GM12873 (cell line): Measurements from ENCODE around the gene GALNTL6.

Experiments used
- TF ChIP-seq, protein P1 (sequence below): IDR thresholded peaks from 2 replicates; pipeline ENCODE4 v1.5.1; 2012; ENCODE audit warnings: low read depth, mild to moderate bottlenecking, moderate library complexity, low read length, control low read depth; ENCODE audit not compliant: insufficient read depth; ENCODE audit errors: missing control alignments

The GALNTL6 gene

GRCh38 chr4:172055498-172055897 is 242.3 kb downstream of the GALNTL6 start:
- TF ChIP-seq, protein P1, sequence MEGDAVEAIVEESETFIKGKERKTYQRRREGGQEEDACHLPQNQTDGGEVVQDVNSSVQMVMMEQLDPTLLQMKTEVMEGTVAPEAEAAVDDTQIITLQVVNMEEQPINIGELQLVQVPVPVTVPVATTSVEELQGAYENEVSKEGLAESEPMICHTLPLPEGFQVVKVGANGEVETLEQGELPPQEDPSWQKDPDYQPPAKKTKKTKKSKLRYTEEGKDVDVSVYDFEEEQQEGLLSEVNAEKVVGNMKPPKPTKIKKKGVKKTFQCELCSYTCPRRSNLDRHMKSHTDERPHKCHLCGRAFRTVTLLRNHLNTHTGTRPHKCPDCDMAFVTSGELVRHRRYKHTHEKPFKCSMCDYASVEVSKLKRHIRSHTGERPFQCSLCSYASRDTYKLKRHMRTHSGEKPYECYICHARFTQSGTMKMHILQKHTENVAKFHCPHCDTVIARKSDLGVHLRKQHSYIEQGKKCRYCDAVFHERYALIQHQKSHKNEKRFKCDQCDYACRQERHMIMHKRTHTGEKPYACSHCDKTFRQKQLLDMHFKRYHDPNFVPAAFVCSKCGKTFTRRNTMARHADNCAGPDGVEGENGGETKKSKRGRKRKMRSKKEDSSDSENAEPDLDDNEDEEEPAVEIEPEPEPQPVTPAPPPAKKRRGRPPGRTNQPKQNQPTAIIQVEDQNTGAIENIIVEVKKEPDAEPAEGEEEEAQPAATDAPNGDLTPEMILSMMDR: no peak

GRCh38 chr4:172061204-172061603 is 248.0 kb downstream of the GALNTL6 start:
- TF ChIP-seq, protein P1: no peak

DNA sequence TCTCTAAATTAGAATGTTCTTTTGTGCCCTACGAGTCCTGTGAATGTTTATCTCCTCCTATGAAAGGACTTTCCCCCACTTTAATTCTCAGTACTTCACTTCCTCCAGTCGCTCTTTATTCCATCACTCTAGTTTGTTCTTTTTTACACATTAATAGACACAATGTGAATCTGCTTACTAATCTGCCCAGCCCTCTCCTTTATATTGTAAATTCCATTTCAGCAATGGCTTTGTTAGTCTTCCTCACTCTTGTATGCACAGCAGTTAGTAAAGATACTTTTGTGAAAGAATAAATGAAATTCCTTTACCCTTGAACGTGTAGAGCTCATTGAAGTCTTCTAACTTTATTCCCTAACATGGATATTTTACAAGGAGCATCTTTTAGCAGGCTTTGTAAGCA is 255.3 kb downstream of the GALNTL6 start:
- TF ChIP-seq, protein P1: no peak

DNA sequence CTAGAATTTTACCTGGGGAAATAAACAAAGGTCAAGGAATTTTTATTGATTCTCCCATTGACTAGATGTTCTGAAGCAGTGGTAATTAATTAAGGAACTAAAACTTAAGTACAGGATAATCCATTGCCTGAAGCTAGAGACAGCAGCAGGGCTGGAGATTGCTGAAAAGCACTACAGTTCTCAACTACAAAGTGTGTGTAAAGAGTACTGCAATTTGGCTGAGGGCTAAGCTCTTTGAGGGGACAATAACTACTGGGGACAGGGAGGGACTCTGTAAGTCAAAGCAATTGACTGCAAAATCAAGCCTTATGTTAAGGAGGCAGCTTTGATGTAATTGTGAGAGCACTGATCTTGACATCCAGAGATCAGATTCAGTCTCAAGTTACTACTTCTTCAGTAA is 260.4 kb downstream of the GALNTL6 start:
- TF ChIP-seq, protein P1: no peak

DNA sequence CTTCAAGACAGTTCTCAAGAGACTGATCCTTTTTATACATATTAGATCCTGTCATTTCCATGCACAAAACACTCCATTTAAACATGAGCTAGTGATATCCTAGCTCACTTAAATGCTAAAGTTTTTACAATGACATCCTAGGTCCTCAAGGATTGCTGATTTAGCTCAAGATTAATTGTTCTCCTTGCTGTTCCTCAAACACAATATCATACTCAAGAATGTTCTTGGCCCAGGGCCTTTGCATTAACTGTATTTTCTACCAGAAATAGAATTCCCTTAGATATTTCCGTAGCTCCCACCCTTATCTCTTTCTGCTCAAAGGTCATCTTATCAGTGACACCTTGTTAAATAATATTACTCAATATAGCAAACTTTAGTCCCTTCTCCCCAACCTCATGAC is 270.1 kb downstream of the GALNTL6 start:
- TF ChIP-seq, protein P1: no peak

- TF ChIP-seq, protein P1: no peak
Observed at GRCh38 chr4:172088556-172088955, 275.4 kb downstream of the GALNTL6 start.

DNA sequence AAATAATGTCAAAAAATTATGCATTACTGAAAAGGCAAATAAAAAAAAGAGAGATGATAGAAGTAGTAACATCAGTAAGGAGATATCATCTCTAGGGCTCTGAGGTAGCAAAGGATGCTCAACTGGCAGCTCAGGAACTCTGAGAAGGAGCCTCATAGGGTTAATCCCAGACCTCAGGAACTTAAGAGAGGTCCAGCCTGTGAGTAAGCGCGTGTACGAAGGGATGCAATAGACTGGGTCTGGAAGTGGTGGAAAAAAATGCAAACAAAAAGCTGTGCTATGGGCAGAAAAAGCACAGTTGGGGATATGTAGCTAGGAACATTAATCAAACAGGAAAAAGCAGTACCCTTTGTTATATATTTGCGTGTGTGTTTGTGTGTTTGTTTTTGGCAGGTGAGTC is 282.0 kb downstream of the GALNTL6 start:
- TF ChIP-seq, protein P1: no peak
